WTC11 (cell line): ENCODE data around the gene ADCY5.

ENCODE experiments used
- NR1H2 ChIP-seq: sonication (generic); formaldehyde crosslinking; IDR thresholded peaks from 2 replicates; pipeline ENCODE4 v1.9.0; 2021; ENCODE audit warnings: mild to moderate bottlenecking, moderate library complexity, missing genetic modification reagents
- TEAD4 ChIP-seq: sonication (generic); formaldehyde crosslinking; IDR thresholded peaks from 2 replicates; pipeline ENCODE4 v1.8.0; 2022; ENCODE audit warnings: mild to moderate bottlenecking, missing genetic modification reagents
- TF ChIP-seq, protein P1 (sequence below): fragments of 200-600 bp; IDR thresholded peaks from 2 replicates; pipeline ENCODE4 v1.8.0; 2022; ENCODE audit warnings: antibody characterized with exemption

DNA sequence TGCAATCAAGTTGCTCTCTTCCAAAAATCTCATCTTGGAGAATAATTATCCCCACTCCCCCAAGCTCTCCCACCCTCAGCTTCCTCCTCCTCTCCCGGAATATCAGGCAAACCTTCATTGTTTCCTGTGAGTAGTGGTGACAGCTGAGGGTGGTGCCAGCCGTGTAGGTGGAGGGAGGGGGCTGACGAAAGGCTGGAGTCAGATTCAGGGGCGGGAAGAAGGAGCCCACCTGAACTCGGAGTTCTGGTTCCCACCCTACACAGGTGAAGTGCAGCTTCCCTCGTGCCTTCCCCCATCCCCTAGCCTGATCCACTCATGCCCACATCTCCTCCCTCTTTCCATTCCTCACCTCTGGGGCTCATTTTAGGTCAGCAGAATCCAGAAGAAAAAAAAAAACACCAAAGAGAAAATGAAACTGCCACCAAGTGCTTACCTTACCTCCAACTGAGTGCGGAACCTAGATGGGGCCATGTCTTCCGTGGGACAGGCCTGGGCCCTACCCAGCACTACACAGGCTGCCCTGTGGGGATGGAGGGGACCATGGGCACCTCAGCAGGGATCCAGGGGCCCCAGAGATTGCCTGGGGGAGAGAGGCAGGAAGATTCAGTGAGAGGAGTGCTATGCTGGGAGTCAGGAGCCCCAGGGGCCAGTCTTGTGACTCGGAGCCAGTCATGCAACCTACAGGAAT, 81.3 kb downstream of the ADCY5 start:
- TF ChIP-seq NR1H2 (CRISPR knock-in tag) (no peak), TEAD4 (CRISPR knock-in tag) (no peak)
- TF ChIP-seq, protein P1, sequence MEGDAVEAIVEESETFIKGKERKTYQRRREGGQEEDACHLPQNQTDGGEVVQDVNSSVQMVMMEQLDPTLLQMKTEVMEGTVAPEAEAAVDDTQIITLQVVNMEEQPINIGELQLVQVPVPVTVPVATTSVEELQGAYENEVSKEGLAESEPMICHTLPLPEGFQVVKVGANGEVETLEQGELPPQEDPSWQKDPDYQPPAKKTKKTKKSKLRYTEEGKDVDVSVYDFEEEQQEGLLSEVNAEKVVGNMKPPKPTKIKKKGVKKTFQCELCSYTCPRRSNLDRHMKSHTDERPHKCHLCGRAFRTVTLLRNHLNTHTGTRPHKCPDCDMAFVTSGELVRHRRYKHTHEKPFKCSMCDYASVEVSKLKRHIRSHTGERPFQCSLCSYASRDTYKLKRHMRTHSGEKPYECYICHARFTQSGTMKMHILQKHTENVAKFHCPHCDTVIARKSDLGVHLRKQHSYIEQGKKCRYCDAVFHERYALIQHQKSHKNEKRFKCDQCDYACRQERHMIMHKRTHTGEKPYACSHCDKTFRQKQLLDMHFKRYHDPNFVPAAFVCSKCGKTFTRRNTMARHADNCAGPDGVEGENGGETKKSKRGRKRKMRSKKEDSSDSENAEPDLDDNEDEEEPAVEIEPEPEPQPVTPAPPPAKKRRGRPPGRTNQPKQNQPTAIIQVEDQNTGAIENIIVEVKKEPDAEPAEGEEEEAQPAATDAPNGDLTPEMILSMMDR = no peak
